ENCODE measurements around the gene NDUFV3.

- TF ChIP-seq SUZ12 (IDR thresholded peaks at IDR 0.05; ENCODE audit: extremely low read depth, insufficient read depth, insufficient read length) = no peak
- no peak for TF ChIP-seq YY1 (IDR thresholded peaks at IDR 0.05; ENCODE audit: insufficient read depth, insufficient read length)
These were observed 39.5 kb upstream of the NDUFV3 start for GRCh38 chr21:42853621-42854020.
